ENCODE data around the gene CSTF1.
"Not testable (repeated sequence)": the region's sequence is repeated elsewhere in the genome, so short reads cannot be mapped to it uniquely, and the experiment has no call there.

CSTF1 gene

DNA sequence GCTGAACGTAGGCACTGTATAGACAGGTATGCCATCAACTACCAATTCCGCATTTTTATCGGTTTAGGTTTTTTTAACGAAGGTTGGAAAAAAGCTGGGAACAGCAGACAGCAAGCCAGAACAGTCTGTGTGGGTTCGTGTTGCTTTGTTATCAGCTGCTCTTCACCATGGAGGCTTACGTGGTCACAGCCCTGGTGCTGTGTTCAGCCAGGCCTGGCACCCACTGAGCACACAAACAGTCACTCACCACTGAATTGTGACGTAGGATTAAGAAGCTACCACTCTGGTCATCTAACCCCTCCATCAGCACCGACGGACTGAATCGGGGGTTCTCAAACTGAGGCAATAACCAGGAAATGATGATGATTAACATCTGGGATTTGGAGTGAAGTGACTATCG is 20.5 kb upstream of the CSTF1 start:
- DNase-seq: no peak

DNA sequence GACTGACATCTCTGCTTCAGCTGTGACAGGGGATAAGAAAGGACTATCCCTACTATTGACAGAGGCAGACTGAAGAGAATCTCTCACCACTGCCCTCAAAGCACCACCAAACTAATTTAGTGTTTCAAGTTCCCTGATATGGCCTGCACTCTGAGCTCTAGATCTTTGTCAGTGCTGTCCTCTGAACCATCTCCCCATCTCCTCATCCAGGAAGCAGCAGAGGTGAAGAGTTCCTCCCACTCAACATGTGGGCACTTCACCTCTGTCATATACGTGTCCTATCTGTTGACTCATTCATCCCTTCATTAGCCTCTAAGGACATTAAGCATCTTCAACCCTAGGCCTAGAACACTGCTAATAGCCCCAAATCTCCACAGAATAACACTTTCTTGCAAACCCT is 19.6 kb upstream of the CSTF1 start:
- no peak for DNase-seq

DNA sequence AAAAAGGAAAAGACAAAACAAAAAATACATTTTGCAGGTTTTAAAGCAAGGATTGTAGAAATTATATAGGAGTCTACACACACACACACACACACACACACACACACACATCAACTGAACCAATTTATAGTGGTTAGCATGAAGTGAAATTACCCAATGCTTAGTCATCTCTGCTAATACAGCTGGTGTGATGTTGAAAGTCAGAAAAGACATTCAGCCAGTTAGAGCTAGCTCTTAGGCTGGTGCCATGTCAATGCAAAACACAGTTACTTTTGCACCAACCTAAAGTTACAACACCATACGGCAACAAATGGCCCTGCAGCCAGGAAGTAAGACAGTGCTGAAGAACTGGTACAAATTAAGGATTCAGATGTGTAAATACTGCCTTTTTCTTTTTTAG is 18.5 kb upstream of the CSTF1 start:
- DNase-seq: no peak

DNA sequence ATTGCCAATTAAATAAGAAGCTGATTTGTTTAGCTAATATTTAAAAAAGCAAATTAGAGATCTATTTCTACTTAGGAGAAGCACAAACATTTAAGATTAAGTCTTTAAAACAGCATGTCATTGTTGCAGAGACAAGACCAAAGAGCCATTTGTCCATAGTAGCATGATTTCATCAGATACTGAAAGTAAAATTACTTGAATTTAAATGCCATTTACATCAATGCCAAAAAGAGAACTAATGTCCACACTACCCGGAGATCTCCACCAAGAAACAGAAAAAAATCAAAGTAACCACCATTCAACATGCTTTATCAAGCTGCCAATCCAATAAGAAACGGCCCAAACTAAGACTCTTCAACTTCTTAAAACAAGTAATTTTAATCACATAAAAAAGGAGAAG is 16.1 kb upstream of the CSTF1 start:
- no peak for DNase-seq

DNA sequence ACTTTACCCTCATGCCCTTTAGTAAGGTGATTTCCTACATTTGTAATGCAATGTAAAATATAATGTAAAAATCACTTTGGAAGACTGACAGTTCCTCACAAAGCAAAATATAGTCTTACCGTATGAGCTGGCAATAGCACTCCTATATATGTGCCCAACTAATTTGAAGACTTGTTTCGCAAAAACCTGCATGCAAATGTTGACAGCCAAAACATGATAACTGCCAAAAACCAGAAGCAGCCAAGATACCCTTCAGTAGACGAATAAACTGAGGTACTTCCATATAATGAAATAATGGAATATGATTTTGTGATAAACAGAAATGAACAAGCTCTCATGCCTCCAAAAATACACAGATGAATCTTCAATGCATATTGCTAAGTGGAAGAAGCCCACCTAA is 14.1 kb upstream of the CSTF1 start:
- DNase-seq: no peak

DNA sequence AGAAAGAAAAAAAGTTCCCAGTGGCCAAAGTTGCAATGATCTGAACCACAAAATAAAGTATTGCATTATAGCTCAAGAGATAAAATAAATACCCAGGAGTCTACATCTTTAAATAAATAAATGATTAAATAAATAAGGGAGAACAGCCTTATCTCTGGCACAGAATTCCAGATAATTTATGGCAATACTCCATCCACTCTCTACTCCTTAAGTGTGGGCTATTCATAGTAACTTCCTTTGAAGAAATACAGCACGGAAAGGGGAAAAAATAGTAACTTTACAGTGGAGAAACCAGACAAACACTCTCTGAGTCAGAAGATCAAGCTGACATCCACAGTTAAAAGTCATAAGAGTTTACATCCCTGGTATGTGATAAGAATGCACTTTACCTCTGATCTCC is 12.1 kb upstream of the CSTF1 start:
- no peak for DNase-seq

DNA sequence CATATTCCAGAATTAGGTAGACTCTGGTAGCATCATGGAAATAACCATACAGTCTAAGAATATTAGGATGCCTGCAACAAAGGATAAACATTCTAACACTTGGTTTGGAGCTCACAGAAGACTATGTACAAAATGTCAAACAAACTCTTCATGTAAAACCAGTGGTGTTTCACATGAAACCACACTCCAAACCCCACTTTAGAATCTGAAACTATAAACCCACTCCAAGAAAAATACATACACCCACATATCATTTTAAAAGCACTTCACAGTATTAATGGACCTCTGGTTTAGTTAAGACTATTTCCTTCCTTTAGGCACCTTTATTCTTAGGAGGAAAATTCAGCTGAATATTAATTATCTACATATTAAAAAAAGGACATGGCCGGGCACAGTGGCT is 10.9 kb upstream of the CSTF1 start:
- DNase-seq: no peak

DNA sequence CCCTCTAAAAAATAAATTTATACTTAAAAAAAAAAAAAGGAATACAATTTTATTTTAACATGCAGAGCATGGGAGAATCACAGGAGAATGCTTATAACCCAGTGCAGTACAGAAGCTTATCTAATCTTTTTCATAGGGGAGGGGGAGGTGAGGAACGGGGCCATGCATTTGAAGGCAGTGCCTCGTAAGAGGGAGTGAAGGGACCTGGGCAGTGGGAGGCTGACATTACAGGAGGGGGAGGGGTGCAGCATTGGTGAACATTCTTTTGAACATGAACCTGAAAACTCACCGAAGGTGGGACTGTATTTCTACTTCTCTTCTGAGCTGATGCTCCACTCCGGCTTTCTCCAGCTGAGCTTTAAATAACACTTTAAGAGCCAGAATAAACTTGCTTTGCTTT is 9.7 kb upstream of the CSTF1 start:
- DNase-seq: no peak

DNA sequence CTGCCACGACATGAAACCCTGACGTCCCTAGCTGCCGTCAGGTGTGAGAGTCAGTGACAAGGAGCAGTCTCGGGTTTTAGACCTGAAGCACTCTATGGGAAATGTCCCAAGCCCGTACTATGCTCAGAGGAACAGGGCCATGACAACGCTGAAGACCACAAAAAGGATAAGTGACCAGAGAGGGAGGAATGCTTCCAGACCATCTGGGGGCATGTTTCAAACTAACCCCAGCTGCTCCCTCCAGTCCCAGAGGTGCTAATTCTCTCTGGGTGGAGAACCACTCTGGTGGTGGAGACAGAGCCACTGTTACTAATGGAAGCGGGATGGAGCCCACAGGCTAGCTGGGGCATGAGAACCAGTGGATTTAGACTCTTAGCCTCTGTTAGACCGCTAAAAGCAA is 9.1 kb upstream of the CSTF1 start:
- DNase-seq: no peak

DNA sequence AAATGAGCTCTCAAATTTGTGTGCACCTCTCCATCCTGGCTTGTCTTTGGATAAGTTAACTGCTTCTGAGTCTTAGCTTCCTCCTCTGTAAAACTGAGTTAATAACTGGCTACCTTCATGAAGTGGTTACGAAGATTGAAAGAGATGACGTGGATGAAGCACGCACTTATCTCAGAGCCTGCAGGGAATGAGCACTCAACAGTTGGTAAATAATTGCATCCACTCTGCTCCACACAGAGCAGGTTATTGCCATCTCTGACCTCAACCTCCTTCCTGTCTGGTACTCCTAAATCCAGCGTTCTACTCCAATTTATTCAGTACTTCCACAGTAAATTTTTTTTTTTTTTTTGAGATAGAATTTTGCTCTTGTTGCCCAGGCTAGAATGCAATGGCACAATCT is 7.3 kb upstream of the CSTF1 start:
- DNase-seq: no peak

DNA sequence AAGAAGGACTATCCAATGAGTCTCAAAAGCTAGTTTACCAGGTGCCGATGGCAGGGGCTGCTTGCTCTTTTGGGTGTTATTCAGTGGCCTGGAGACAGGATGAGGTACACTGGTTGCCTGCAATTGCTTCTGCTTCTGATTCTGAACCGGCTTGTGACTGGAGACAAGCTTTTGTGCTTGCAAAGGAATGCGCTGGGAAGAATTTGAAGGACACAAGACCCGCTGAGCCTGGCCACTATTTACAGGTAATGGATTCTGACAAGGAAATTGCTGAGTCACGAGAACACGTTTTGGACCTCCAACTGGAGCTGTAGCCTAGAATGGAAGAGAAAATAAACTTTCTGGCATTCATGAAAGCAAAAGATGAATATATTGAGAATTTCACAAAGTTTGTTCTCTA is 6.2 kb upstream of the CSTF1 start:
- no peak for DNase-seq

DNA sequence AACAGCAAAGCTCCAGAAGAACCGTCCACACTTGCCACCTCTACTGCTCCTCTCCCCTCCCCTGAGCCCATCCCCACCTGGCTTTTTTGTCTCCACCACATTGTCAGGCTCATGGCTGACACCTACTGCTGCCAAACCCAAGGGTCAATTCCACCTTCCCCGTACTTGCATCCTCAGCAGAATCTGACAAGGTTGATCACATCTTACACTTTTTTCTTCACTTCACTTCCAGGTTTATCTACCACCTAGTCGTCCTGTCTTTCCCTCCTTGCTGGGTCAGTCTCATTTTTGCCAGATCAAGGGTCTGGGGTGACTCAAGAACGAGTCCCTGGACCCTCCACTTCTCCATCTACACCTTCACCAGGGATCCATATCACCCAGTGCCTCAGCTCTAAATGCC is 3.6 kb upstream of the CSTF1 start:
- no peak for DNase-seq

DNA sequence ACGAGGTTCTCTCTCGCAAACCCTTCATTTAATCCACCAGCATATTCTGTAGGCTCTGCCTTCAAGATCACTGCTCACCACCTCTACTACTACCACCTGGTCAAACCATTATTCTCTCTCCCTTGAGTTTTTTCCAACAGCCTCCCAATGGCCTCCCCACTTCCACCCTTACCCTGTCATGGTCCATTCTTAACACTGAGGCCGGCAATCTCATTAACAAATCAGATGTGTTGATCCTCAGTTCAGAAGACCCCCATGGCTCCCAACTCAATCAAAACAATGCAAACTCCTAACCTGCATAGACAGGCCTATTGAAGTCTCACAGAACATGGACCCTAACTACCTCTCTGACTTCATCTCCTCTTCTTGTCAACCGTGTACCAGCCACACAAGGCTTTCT is 2.6 kb upstream of the CSTF1 start:
- no peak for DNase-seq

DNA sequence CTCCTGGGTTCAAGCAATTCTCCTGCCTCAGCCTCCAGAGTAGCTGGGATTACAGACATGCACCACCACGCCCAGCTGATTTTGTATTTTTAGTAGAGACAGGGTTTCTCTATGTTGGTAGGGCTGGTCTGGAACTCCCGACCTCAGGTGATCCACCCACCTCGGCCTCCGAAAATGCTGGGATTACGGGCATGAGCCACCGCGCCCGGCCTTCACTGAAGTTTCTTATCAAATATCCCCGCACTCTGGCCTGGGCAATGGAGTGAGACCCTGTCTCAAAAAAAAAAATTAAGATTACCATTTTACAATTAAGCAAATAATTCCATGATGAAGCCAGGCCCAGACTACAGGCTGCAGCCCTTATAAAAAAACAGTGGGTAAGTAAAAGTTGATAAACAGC is 2.0 kb upstream of the CSTF1 start:
- DNase-seq: not testable (repeated sequence)

DNA sequence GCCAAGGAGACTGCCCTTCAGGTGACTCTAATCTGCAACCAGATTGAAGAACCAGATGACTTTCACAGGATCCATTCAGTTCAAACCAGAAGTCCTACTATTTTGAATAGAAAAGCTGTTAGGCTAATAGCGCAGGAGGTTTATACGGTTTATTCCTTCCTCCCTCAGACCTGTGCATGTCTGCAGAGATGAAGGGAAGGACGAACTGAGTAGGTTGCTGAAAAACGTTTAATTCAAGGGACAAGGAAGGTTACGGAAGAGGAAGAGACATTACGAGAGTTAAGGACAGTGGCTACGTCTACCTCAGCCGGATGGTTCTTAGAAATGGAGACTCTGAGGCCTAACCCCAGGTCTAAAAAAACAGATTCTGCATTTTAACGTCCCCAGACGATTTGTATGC is 1.4 kb upstream of the CSTF1 start:
- DNase-seq: no peak

DNA sequence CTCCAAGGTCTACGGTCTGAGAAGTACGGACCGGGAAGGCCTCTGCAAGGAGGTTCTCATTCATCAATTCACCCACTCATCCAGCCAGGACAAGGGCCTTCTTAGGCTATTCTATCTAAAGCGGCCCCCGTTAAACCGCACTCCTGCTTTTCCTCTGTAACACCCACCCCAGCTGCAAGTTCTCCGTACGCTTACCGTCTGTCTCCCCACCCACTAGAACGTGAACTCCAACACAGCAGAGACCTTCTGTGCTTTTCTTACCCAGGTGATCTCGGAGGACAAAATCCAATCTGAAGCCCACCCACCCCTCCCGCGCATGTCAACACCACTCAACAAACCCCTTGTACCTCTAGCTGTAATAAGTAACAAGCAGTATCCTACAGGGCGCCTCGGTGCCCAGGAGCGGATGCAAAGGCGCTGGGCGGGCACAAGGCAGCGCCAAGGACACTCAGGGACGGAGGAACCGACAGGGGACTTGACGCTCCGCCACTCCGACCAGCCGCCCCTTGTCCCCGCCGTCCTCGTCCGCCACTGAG is 781 bp upstream of the CSTF1 start:
- DNase-seq: no peak

DNA sequence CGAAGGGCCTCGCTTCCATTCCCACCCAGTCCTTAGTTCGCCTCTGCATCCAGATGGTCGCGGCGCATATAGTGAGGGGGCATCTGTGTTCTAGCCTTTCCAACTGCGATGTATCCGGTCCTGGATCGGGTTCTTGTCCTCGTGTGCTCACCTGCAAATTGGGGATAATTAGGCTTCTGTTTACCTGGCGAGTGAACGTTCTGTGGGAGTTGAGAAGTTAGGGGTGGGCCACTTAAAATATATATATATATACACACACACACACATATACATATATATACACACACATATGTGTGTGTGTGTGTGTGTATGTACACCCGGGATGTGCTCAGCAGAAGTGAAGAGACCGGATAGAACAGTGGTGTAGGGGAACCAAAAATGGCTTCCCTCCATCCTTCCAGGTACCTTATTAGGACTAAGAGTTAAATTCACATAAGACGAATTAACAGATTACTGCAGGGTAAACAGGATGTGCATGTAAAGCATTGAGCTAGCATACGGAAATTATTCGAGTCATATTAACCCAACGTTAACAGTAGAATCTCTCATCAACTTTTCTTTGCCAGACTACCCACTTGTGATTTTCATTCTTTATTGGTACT is 537 bp downstream of the CSTF1 start:
- peak; percentile 18 for DNase-seq

DNA sequence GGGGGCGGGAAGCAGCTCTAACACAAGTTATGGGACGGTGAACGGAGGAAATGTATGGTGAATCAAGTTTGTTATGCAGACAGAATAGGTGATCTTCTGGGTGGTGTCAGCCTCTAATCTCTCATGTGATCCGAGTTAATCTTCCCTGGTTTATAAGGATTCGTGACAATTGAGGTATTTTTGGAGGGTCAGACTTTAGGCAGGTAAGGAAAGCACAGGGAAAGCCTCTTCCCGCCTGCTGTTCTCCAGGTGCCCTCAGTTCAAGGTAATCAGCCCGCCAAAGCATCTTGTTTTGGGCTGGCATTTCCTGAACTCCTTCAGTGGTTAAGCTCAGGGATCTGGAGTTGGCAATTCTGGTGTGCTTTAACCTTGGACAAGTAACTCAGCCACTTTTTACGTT is 1.2 kb downstream of the CSTF1 start:
- no peak for DNase-seq

DNA sequence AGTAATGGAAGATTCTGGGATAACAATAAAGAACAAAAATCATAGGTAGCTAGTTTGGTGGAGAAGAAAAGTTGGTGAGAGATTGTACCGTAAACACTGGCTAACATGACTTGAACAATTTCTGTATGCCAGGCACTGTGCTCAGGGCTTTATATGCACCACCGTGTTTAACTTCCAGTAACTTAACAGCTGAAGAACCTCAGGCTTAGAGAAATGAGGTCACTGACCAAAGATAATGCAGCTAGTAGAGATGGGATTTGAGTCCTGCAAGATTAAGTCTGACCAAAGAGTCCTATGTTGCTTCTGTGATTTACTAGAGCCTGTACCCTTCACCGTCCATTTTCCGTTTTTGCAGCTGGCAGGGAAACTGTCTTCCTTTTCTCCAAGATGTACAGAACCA is 2.7 kb downstream of the CSTF1 start:
- DNase-seq: no peak

DNA sequence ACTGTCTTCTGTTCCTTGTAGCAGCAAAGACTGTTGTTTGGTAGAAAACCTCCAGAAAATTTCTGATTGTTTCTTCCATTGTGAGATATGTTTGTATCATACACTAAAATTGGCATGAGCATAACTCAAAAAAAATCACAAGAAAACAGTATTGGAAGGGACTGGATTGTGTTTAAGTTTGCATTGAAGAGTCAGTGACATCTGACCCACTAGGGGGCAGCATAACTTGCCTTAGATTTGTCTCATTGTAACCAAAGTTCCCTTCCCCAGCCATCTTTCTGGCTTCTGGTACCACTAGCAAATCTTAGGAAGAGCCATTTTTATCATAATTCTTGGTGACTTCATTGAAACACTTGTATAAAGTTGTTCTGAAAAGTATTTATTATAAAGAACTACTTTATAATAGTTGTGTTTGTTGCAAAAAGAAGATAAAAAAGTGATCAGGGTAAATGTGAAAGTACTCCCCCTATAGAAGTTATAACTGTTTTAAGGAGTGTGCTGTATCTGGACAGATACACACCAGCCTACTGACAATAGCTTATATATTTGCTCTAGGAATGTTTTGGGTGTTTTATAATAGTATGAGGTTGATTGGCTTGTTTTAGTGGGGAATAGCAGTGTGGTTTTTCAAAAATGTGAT is 7.7 kb downstream of the CSTF1 start:
- DNase-seq: peak; percentile 49

DNA sequence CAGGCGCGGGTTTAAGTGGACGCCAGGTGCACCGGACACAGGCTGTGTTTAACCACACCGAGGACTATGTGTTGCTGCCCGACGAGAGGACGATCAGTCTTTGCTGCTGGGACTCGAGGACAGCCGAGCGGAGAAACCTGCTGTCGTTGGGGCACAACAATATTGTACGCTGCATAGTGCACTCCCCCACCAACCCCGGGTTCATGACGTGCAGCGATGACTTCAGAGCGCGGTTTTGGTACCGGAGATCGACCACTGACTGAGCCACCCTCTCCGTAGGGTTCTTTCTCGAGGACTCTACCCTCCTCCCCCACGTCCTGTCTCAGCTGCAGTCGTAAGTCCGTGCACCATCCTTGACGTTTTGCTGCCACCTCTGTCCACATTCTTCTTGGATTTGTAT is 11.0 kb downstream of the CSTF1 start:
- no peak for DNase-seq

DNA sequence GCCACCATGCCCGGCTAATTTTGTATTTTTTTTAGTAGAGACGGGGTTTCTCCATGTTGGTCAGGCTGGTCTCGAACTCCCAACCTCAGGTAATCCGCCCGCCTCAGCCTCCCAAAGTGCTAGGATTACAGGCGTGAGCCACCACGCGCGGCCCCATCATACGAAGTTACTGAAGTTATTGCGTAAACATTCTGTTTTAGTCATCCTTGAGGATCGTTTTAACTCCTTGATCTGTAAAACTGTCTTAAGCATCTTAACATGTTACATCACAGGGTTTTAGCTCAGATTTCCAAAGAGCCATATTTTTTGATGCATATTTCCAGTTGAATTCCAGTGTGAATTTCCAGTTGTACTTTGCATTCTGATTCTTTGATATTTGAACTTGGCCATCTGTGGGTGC is 12.9 kb downstream of the CSTF1 start:
- not testable (repeated sequence) for DNase-seq

DNA sequence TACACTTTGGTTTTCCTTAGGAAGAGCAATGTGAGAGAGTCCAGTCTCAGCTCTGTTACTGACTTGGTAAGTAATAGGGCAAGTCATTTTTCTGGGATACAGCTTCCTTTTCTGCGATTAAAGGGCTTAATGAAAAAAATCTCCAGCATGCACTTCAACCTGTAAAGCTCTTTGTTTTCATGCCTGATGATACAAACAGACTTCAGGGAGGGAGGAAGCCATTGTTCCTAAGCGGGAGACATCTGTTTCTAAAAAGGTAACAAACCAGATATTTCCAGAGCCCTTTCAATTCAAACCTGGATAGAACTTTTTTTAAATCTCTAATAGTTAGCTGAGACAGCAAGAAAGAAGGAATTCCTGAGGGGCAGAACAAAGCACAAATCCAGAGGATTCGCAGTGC is 14.5 kb downstream of the CSTF1 start:
- no peak for DNase-seq

DNA sequence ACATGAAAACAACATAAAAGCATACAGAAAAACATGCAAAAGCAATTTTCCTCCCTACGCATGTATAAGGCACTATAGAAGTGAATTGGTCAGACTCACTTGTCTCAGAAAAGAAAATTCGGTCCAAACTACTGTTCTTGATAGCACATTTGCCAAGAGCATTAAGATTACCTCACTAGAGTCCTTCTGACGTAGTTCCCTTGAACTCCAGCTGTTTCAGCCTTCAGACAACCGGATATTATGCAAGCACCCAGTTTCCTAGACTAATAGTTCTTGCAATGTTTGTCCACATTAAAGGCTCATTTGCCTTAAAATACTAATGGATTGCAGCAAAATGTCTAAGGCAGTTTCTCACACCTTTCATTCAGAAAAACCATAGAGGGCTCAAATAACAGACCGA is 17.1 kb downstream of the CSTF1 start:
- no peak for DNase-seq

DNA sequence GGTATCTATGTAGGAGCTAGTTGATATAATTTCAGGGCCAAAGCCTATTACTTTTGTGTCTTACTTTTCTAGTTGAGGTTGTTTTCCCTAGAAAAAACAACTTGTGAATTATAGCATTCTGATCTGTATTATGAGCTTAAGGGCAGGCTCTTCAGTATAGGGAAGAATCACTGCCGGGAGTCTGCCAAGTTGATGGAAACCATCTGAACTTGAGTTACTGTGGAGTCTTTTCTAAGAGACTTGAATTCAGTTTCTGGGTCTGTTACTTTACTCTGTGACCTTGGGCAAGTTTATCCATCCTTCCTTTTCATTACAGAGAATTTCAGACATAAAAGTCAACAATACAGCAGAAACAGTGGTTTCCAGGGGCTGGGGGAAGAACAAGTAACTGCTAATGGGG is 17.5 kb downstream of the CSTF1 start:
- DNase-seq: no peak
